CD8-positive, alpha-beta memory T cell (primary cell): ENCODE measurements around the gene SLC22A23. TPM values are rescaled to one million over a fixed set of nuclear protein-coding genes. Genes with fewer than 3 reads are reported as not detected.
A peak's percentile ranks its signal among the peaks of the same experiment; 100 is the strongest.

Experiments
- CTCF ChIA-PET: fragments of 350-600 bp; sonication (Branson Sonifier 250); formaldehyde crosslinking; loops from one replicate; lab custom pipeline; 2021; ENCODE audit warnings: antibody characterized with exemption; lab: Charles Lee
- POLR2A ChIA-PET: fragments of 350-600 bp; sonication (Branson Sonifier 250); formaldehyde crosslinking; loops from one replicate; lab custom pipeline; 2021; ENCODE audit warnings: antibody characterized with exemption; lab: Charles Lee
- DNase-seq, 5 donors: peaks; one replicate each; pipeline versions ENCODE4 v3.0.0 to v3.0.0-alpha.2; 2020 to 2022; ENCODE audit warnings: mixed read lengths in 1 of 5
- H3K27ac ChIP-seq: one replicate; pipeline ENCODE4 v1.7.0; 2013; ENCODE audit warnings: low read depth, mild to moderate bottlenecking, low read length, moderate library complexity
- H3K27me3 ChIP-seq: 2 replicates; pipeline ENCODE4 v1.7.0; 2013; ENCODE audit warnings: low read length, mild to moderate bottlenecking; ENCODE audit not compliant: insufficient read depth, poor library complexity, severe bottlenecking
- H3K36me3 ChIP-seq: 2 replicates; pipeline ENCODE4 v1.7.0; 2013; ENCODE audit warnings: mild to moderate bottlenecking, low read length, moderate library complexity; ENCODE audit not compliant: insufficient read depth
- H3K4me1 ChIP-seq: 2 replicates; pipeline ENCODE4 v1.7.0; 2013; ENCODE audit warnings: mild to moderate bottlenecking, low read length, moderate library complexity; ENCODE audit not compliant: insufficient read depth
- H3K4me3 ChIP-seq: 2 replicates; pipeline ENCODE4 v1.7.0; 2013; ENCODE audit warnings: mild to moderate bottlenecking, low read length
- H3K9me3 ChIP-seq: 2 replicates; pipeline ENCODE4 v1.7.0; 2013; ENCODE audit warnings: mild to moderate bottlenecking, low read length
- H3K27ac Mint-ChIP-seq, 8 donors: one replicate each; pipeline ENCODE4 v1.8.0; 2020 to 2021; ENCODE audit warnings: mixed read lengths in 8 of 8, mild to moderate bottlenecking in 6 of 8, inconsistent platforms in 3 of 8, moderate library complexity in 3 of 8
- H3K27me3 Mint-ChIP-seq, 2 donors: one replicate each; pipeline ENCODE4 v1.8.0; 2020 to 2021; ENCODE audit warnings: mixed read lengths in 2 of 2, mild to moderate bottlenecking in 1 of 2, moderate library complexity in 1 of 2
- H3K36me3 Mint-ChIP-seq, 3 donors: one replicate each; pipeline ENCODE4 v1.8.0; 2020 to 2021; ENCODE audit warnings: mixed read lengths in 3 of 3, inconsistent platforms in 1 of 3, mild to moderate bottlenecking in 1 of 3
- H3K4me1 Mint-ChIP-seq, 3 donors: one replicate each; pipeline ENCODE4 v1.8.0; 2020 to 2021; ENCODE audit warnings: mixed read lengths in 3 of 3, inconsistent platforms in 1 of 3, mild to moderate bottlenecking in 1 of 3
- H3K4me3 Mint-ChIP-seq, 7 donors: one replicate each; pipeline ENCODE4 v1.8.0; 2020 to 2021; ENCODE audit warnings: mixed read lengths in 7 of 7, mild to moderate bottlenecking in 6 of 7, moderate library complexity in 4 of 7, inconsistent platforms in 2 of 7
- H3K9me3 Mint-ChIP-seq, 5 donors: one replicate each; pipeline ENCODE4 v1.8.0; 2020 to 2022; ENCODE audit warnings: mixed read lengths in 5 of 5, mild to moderate bottlenecking in 3 of 5, moderate library complexity in 2 of 5, inconsistent platforms in 1 of 5
- polyA plus RNA-seq: library from polyadenylated mRNA; unstranded; fragments of 300-500 nt; fragmentation: Illumina TruSeq; gene quantifications from one replicate; pipeline ENCODE4 v1.2.3, GENCODE V29; 2021
- total RNA-seq, 2 experiments: library from RNA; stranded (reverse); gene quantifications; one replicate each; pipeline ENCODE4 v1.2.3, GENCODE V29; 2021

The SLC22A23 gene
- total and polyA plus RNA-seq, 3 experiments from 2014 or later, result 0.39 to 0.78 (median 0.47) TPM

DNA sequence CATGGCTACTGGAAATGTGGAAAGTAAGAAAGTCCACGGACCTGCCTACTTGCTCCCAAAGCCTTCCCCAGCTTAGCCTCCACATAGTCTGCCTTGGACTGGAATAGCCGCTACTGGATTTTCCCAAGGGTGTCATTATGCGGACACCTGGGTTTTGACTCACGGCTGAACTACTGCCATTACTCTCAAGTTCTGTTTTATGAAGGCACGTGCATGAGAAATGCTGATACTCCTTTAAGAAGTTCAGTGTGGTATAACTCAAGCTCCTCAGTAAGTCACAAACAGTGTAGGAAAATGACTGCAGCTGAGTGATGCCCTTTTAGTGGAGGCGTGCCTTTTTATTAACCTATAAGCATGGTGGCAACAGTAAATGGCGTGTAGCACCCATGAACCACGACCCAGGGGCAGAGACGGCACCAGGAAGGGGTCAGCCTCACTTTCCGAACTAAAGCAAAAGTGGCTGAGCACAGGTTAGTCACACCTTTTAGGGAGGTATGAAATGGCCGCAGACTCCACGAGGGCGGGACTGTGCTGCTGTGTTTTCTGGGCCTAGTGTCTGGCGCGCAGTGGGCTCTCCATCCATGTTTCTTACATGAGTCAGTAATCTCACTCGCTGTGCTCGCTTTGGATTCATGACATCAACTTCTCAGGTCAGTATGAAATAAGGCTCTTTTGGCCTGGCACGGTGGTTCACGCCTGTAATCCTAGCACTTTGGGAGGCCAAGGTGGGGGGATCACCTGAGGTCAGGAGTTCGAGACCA lies 174.2 kb downstream of the SLC22A23 start:
- ChIA-PET CTCF (interaction anchor here (0.6 to 4.2 kb wide), 4 partner anchors 9 to 450 kb away, joined by 3 to 86 read pairs (median 5); no protein-coding TSS in a partner anchor), POLR2A (no interaction called here)
- no peaks in the 10 kb centered on the region for H3K9me3 Mint-ChIP-seq

DNA sequence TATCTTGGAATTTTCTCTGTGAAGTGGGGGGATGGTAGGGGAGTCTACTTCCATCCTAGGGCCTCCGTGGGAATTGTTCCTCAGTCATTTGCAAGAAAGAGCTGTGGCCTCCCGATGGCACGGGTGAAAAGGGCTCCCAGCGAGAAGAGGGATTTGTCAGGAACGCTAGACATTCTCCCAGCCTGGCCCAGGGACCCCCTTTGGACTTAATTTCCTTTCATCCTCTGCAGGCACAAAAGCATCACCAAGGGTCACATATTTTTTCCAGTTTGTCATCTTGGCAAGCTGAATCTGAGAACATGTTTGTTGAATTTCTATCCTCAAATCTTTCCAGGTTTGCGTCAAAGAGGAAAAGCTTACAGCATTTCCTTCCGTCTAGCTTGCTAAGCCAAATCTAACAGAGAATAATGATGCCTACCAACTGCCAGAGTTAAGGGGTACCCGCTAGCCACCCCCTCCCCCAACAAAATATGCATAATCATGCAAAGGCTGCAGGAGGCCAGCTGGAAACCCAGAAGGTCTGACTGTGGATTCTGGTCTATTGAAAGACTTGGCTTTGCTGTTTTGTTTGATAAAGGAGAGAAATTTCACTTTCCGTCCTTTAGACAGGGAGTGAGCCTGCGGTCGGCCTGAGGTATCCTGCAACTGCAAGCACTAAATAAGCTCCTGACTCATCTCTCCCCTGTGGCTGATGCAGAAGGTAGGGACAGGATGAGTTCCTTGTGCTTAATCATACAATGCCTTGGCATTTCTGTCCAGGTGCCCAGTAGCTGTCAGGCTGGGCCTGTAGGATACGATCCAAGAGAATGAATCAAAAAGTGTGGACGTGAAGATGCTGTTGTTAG lies 175.0 kb downstream of the SLC22A23 start:
- Histone ChIP-seq H3K4me1 (peaks cover 3% of the 10 kb centered on the region), H3K27me3 (no peaks in the 10 kb centered on the region), H3K27ac (no peak overlapping the region), H3K4me3 (no peak overlapping the region), H3K36me3 (no peaks in the 10 kb centered on the region), H3K9me3 (no peaks in the 10 kb centered on the region)
- peak overlapping the region in 2 of 8 donors; percentile 58 to 80 for H3K27ac Mint-ChIP-seq
- H3K4me3 Mint-ChIP-seq, result no peak overlapping the region
- POLR2A ChIA-PET, result no interaction called here
- DNase-seq, result peak in 1 of 5 donors; percentile 18
- H3K36me3 Mint-ChIP-seq, result peaks cover 0 to 18% (median 0%) of the 10 kb centered on the region in 3 donors
- no peaks in the 10 kb centered on the region for H3K9me3 Mint-ChIP-seq
- CTCF ChIA-PET, result interaction anchor here (0.8 to 4.2 kb wide), 4 partner anchors 15 to 460 kb away, joined by 3 to 86 read pairs (median 4); no protein-coding TSS in a partner anchor
- H3K27me3 Mint-ChIP-seq, result no peaks in the 10 kb centered on the region
- H3K4me1 Mint-ChIP-seq, result peaks cover 5 to 6% (median 6%) of the 10 kb centered on the region in 3 donors

More for the DNA sequence above, 174.2 kb downstream of the SLC22A23 start:
- H3K27ac ChIP-seq, result no peak overlapping the region
- Mint-ChIP-seq H3K36me3 (peaks cover 0 to 17% (median 0%) of the 10 kb centered on the region in 3 donors), H3K27me3 (no peaks in the 10 kb centered on the region), H3K27ac (no peak overlapping the region), H3K4me3 (no peak overlapping the region), H3K4me1 (peaks cover 6 to 7% (median 7%) of the 10 kb centered on the region in 3 donors)
- peak in 1 of 5 donors; percentile 33 for DNase-seq
- H3K27me3 ChIP-seq, result no peaks in the 10 kb centered on the region
- no peaks in the 10 kb centered on the region for H3K9me3 ChIP-seq
- no peaks in the 10 kb centered on the region for H3K36me3 ChIP-seq
- no peak overlapping the region for H3K4me3 ChIP-seq
- H3K4me1 ChIP-seq, result peaks cover 3% of the 10 kb centered on the region

DNA sequence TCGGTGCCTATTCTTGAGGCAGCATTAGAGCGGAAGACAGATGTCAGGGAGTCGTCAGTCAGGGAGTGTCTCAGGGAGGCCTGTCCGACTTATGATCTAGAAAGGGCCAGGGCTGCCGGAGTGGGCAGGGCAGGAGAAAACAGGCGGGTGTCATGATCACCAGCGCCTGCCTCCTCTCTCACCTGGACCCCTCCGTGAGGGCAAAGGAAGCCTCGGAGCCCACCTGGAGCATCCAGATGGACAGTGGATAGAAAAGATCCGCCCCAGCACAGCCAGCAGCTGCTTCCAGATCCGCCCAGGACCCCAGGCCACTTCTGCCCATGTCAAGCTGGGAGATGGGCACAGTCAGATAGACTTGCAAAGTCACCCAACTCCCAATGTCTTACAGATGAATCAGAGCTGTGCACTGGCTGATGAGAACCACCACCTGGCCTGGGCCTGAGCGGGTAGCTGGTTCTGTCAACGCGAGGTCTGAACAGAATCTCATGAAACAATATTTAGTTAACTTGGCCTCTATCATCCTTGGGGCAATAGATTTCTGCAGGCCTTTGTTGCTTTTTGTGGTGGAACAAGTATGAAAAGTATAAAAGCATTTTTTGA lies 175.9 kb downstream of the SLC22A23 start:
- H3K4me3 ChIP-seq, result no peak overlapping the region
- no peaks in the 10 kb centered on the region for H3K27me3 Mint-ChIP-seq
- H3K27ac ChIP-seq, result no peak overlapping the region
- H3K36me3 ChIP-seq, result no peaks in the 10 kb centered on the region
- no peaks in the 10 kb centered on the region for H3K9me3 Mint-ChIP-seq
- H3K4me1 Mint-ChIP-seq, result peaks cover 5 to 6% (median 5%) of the 10 kb centered on the region in 3 donors
- H3K4me3 Mint-ChIP-seq, result no peak overlapping the region
- DNase-seq, result peak in 1 of 5 donors; percentile 41
- peaks cover 0 to 20% (median 0%) of the 10 kb centered on the region in 3 donors for H3K36me3 Mint-ChIP-seq
- no peaks in the 10 kb centered on the region for H3K27me3 ChIP-seq
- ChIA-PET POLR2A (interaction anchor here (0.7 kb wide), 1 partner anchor 315 kb away, joined by 4 read pairs; no protein-coding TSS in a partner anchor), CTCF (interaction anchor here (0.6 to 4.2 kb wide), 7 partner anchors 14 to 652 kb away, joined by 3 to 86 read pairs (median 3); no protein-coding TSS in a partner anchor)
- H3K4me1 ChIP-seq, result peaks cover 3% of the 10 kb centered on the region
- no peaks in the 10 kb centered on the region for H3K9me3 ChIP-seq
- peak overlapping the region in 1 of 8 donors; percentile 14 for H3K27ac Mint-ChIP-seq

DNA sequence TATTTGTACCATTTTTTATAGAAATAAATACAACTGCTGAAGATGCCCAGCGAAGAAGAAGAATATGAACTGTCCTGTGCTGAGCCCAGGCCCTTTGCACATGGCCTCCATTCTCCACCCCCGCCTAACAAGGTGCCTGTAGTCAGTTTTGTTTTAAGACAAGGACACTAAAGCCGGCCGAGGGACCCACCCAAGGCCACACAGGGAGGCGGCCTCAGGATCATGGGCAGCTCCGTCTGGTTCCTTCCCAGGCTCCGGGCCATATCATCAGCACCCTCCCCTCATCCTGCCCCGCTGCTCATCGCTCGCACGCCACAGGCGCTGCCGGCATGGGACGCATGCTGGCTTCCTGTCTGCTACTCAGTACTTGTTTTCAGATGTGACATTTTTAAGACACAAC lies 176.8 kb downstream of the SLC22A23 start:
- POLR2A ChIA-PET, result interaction anchor here (0.7 kb wide), 1 partner anchor 314 kb away, joined by 4 read pairs; no protein-coding TSS in a partner anchor
- no peaks in the 10 kb centered on the region for H3K27me3 ChIP-seq
- Mint-ChIP-seq H3K4me3 (no peak overlapping the region), H3K36me3 (peaks cover 0 to 20% (median 0%) of the 10 kb centered on the region in 3 donors), H3K4me1 (peaks cover 5 to 6% (median 5%) of the 10 kb centered on the region in 3 donors), H3K9me3 (no peaks in the 10 kb centered on the region), H3K27me3 (no peaks in the 10 kb centered on the region), H3K27ac (peak overlapping the region in 2 of 8 donors; percentile 15 to 17)
- H3K4me3 ChIP-seq, result no peak overlapping the region
- no peaks in the 10 kb centered on the region for H3K9me3 ChIP-seq
- CTCF ChIA-PET, result interaction anchor here (0.8 to 4.2 kb wide), 12 partner anchors 9 to 698 kb away, joined by 3 to 86 read pairs (median 4); no protein-coding TSS in a partner anchor
- DNase-seq, result no peak
- peaks cover 3% of the 10 kb centered on the region for H3K4me1 ChIP-seq
- no peak overlapping the region for H3K27ac ChIP-seq
- H3K36me3 ChIP-seq, result no peaks in the 10 kb centered on the region

DNA sequence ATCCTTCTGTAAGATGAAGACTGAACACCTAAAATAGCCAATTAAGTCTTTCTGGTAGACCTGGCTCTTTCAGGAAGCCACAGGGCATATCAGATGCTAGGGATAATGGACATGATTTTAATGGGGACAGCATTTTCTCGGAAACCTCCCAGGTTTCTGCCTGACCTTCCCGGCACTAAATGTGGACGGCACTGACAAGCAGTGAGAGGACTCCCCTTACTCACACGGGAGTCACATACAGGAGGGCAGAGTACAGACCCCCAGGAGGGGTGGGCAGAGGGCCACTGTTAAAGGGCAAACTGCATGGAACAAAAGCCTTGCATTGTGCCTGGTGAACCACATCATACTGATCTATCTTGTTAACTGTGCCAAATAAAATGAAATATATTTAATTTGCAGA lies 178.2 kb downstream of the SLC22A23 start:
- Histone ChIP-seq H3K9me3 (no peaks in the 10 kb centered on the region), H3K36me3 (no peaks in the 10 kb centered on the region), H3K27me3 (no peaks in the 10 kb centered on the region), H3K27ac (no peak overlapping the region), H3K4me1 (peaks cover 3% of the 10 kb centered on the region), H3K4me3 (no peak overlapping the region)
- Mint-ChIP-seq H3K27ac (no peak overlapping the region), H3K27me3 (no peaks in the 10 kb centered on the region), H3K36me3 (peaks cover 0 to 26% (median 0%) of the 10 kb centered on the region in 3 donors), H3K9me3 (no peaks in the 10 kb centered on the region), H3K4me3 (no peak overlapping the region), H3K4me1 (peaks cover 7 to 12% (median 12%) of the 10 kb centered on the region in 3 donors)
- CTCF ChIA-PET, result interaction anchor here (0.7 to 4.2 kb wide), 3 partner anchors 10 to 454 kb away, joined by 3 to 86 read pairs (median 6); no protein-coding TSS in a partner anchor
- no peak for DNase-seq
- POLR2A ChIA-PET, result no interaction called here

DNA sequence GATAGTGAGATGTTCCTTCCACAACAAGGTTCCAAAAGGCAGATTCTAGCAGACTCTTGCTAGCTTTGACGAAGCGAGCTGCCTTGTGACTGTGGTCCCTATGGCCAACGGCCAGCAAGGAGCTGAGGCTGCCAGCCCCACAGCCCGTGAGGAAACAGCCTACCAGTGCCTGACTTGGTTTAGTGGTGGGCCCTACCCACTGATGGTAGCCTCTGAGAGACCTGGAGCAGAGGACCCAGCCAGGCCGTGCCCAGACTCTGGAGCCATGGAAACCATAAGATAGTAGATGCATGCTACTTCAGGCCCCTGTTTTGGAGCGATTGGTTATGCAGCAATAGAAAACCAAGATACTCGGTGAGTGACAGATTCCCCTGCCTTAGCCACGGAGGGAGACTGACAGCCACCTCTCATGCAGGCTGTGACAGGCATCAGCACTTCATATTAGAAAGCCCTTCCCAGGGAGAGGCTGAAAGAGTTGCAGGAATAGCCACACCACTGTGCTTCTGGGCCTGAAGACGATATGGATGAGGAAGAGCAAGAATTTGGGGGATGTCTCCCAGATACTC lies 178.9 kb downstream of the SLC22A23 start:
- Mint-ChIP-seq H3K36me3 (peaks cover 0 to 28% (median 0%) of the 10 kb centered on the region in 3 donors), H3K27ac (no peak overlapping the region), H3K27me3 (no peaks in the 10 kb centered on the region), H3K9me3 (no peaks in the 10 kb centered on the region), H3K4me1 (peaks cover 7 to 14% (median 14%) of the 10 kb centered on the region in 3 donors), H3K4me3 (no peak overlapping the region)
- ChIA-PET POLR2A (no interaction called here), CTCF (interaction anchor here (2.2 kb wide), 1 partner anchor 455 kb away, joined by 13 read pairs; no protein-coding TSS in a partner anchor)
- DNase-seq, result no peak
- H3K27ac ChIP-seq, result no peak overlapping the region
- H3K36me3 ChIP-seq, result no peaks in the 10 kb centered on the region
- peaks cover 3% of the 10 kb centered on the region for H3K4me1 ChIP-seq
- H3K27me3 ChIP-seq, result no peaks in the 10 kb centered on the region
- no peaks in the 10 kb centered on the region for H3K9me3 ChIP-seq
- H3K4me3 ChIP-seq, result no peak overlapping the region

DNA sequence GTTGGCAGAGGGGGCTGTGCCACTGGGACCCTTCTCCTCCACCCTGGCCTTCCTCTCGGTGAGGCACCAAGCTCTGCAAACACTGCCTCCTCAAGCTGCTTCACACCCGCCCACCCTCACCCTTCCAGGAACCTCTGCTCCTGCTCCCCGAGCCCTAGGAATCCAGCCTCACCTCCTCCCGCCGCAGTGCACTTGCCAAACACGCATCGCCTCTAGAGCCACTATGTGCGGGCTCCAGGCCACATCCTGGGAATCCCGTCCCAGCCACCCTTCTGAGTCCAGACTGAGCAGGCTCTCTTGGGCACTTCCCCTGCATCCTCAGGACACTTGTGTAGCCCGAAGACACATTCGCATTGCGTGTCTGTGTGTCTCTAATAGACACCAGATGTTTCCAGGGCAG lies 179.6 kb downstream of the SLC22A23 start:
- H3K27me3 ChIP-seq, result no peaks in the 10 kb centered on the region
- no peak for DNase-seq
- H3K9me3 Mint-ChIP-seq, result no peaks in the 10 kb centered on the region
- H3K4me3 Mint-ChIP-seq, result no peak overlapping the region
- no peak overlapping the region for H3K27ac ChIP-seq
- CTCF ChIA-PET, result interaction anchor here (1.6 to 2.2 kb wide), 2 partner anchors 26 to 455 kb away, joined by 4 to 13 read pairs; no protein-coding TSS in a partner anchor
- peaks cover 3% of the 10 kb centered on the region for H3K4me1 ChIP-seq
- peaks cover 7 to 14% (median 14%) of the 10 kb centered on the region in 3 donors for H3K4me1 Mint-ChIP-seq
- no peak overlapping the region for H3K4me3 ChIP-seq
- no peaks in the 10 kb centered on the region for H3K36me3 ChIP-seq
- peaks cover 0 to 31% (median 0%) of the 10 kb centered on the region in 3 donors for H3K36me3 Mint-ChIP-seq
- H3K9me3 ChIP-seq, result no peaks in the 10 kb centered on the region
- H3K27me3 Mint-ChIP-seq, result no peaks in the 10 kb centered on the region
- H3K27ac Mint-ChIP-seq, result peak overlapping the region in 4 of 8 donors; percentile 14 to 52 (median 44)
- POLR2A ChIA-PET, result no interaction called here
